ENCODE measurements around the gene RET.

DNA sequence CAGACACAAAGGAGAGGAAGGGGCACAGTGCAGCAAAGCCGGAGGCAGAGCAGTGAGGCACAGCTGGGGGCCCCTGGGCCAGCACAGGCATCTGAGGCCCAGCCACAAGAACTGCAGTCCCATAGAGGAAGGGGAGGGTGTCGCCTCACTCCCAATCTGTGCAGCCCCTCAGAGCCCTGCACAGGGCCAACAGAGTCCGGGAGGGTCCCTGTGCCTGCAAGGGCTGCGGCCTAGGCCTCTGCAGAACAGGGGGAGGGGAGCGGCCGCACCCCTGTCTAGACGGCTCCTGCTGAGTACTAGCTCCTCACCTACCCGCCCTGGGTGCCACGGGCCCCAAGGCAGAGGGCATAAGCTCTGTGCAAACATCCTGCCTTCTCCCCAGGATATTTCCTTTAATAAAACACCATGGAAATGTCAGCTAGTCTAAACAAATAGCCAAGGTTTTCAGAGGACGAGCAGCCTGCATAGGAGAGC, 32.4 kb upstream of the RET start:
- TF ChIP-seq, protein P1, sequence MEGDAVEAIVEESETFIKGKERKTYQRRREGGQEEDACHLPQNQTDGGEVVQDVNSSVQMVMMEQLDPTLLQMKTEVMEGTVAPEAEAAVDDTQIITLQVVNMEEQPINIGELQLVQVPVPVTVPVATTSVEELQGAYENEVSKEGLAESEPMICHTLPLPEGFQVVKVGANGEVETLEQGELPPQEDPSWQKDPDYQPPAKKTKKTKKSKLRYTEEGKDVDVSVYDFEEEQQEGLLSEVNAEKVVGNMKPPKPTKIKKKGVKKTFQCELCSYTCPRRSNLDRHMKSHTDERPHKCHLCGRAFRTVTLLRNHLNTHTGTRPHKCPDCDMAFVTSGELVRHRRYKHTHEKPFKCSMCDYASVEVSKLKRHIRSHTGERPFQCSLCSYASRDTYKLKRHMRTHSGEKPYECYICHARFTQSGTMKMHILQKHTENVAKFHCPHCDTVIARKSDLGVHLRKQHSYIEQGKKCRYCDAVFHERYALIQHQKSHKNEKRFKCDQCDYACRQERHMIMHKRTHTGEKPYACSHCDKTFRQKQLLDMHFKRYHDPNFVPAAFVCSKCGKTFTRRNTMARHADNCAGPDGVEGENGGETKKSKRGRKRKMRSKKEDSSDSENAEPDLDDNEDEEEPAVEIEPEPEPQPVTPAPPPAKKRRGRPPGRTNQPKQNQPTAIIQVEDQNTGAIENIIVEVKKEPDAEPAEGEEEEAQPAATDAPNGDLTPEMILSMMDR (IDR thresholded peaks at IDR 0.05; ENCODE audit: low read depth, low read length): no peak
- no peak for TF ChIP-seq EZH2phosphoT487 (IDR thresholded peaks at IDR 0.05; ENCODE audit: low read depth)

All from OCI-LY3 (cell line).